ENCODE measurements around the gene C14orf39. TPM values are rescaled to one million over a fixed set of nuclear protein-coding genes. Genes with fewer than 3 reads are reported as not detected.
"Not testable (repeated sequence)": the region's sequence is repeated elsewhere in the genome, so short reads cannot be mapped to it uniquely, and the experiment has no call there.

Gene C14orf39
- total RNA-seq, 1 donor, result 0.72 TPM

GRCh38 chr14:60482743-60483142 is 3.1 kb downstream of the C14orf39 start:
- no peak for DNase-seq (ENCODE audit: insufficient read length, low spot score, missing footprints)
- H3K36me3 ChIP-seq (ENCODE audit: insufficient read depth, low read length), result no peaks in the 10 kb centered on the region
- no peak overlapping the region for H3K27ac ChIP-seq (ENCODE audit: low read depth, low read length)
- H3K9me3 ChIP-seq (ENCODE audit: low read depth, low read length), result no peaks in the 10 kb centered on the region
- TF ChIP-seq CTCF (IDR thresholded peaks at IDR 0.05; ENCODE audit: extremely low read depth, low read depth, low read length), result no peak
- no peak overlapping the region for H2AFZ ChIP-seq (ENCODE audit: low read length)
- H3K4me1 ChIP-seq (ENCODE audit: insufficient read depth, low read length), result peaks cover 3% of the 10 kb centered on the region
- H3K4me2 ChIP-seq (ENCODE audit: insufficient read depth, low read length), result no peak overlapping the region
- no peak overlapping the region for H3K4me3 ChIP-seq (ENCODE audit: insufficient read depth, low read length)
- H4K20me1 ChIP-seq (ENCODE audit: insufficient read depth, low read length), result no peaks in the 10 kb centered on the region
- H3K27me3 ChIP-seq (ENCODE audit: insufficient read depth, low read length), result peaks cover 32% of the 10 kb centered on the region
- H3K79me2 ChIP-seq (ENCODE audit: insufficient read depth, low read length), result no peaks in the 10 kb centered on the region

GRCh38 chr14:60480248-60480647 is 5.6 kb downstream of the C14orf39 start:
- H3K4me1 ChIP-seq (ENCODE audit: insufficient read depth, low read length); H2AFZ ChIP-seq (ENCODE audit: low read length); H3K4me2 ChIP-seq (ENCODE audit: insufficient read depth, low read length); H3K27me3 ChIP-seq (ENCODE audit: insufficient read depth, low read length); H3K27ac ChIP-seq (ENCODE audit: low read depth, low read length); H3K79me2 ChIP-seq (ENCODE audit: insufficient read depth, low read length); DNase-seq (ENCODE audit: insufficient read length, low spot score, missing footprints); H4K20me1 ChIP-seq (ENCODE audit: insufficient read depth, low read length); H3K9me3 ChIP-seq (ENCODE audit: low read depth, low read length); H3K4me3 ChIP-seq (ENCODE audit: insufficient read depth, low read length); H3K36me3 ChIP-seq (ENCODE audit: insufficient read depth, low read length): not testable (repeated sequence)

- no peaks in the 10 kb centered on the region for H4K20me1 ChIP-seq (ENCODE audit: insufficient read depth, low read length)
- H3K27ac ChIP-seq (ENCODE audit: low read depth, low read length), result no peak overlapping the region
- H3K4me1 ChIP-seq (ENCODE audit: insufficient read depth, low read length), result no peaks in the 10 kb centered on the region
- H3K4me3 ChIP-seq (ENCODE audit: insufficient read depth, low read length), result no peak overlapping the region
- no peak overlapping the region for H3K4me2 ChIP-seq (ENCODE audit: insufficient read depth, low read length)
- H2AFZ ChIP-seq (ENCODE audit: low read length), result no peak overlapping the region
- no peaks in the 10 kb centered on the region for H3K79me2 ChIP-seq (ENCODE audit: insufficient read depth, low read length)
- H3K9me3 ChIP-seq (ENCODE audit: low read depth, low read length), result no peaks in the 10 kb centered on the region
- no peak for DNase-seq (ENCODE audit: insufficient read length, low spot score, missing footprints)
- H3K27me3 ChIP-seq (ENCODE audit: insufficient read depth, low read length), result no peaks in the 10 kb centered on the region
- TF ChIP-seq CTCF (IDR thresholded peaks at IDR 0.05; ENCODE audit: extremely low read depth, low read depth, low read length), result no peak
- no peaks in the 10 kb centered on the region for H3K36me3 ChIP-seq (ENCODE audit: insufficient read depth, low read length)
Measured at GRCh38 chr14:60455875-60456274, 30.0 kb downstream of the C14orf39 start.

- Histone ChIP-seq H3K4me1 (ENCODE audit: insufficient read depth, low read length) (no peaks in the 10 kb centered on the region), H3K27ac (ENCODE audit: low read depth, low read length) (no peak overlapping the region), H2AFZ (ENCODE audit: low read length) (no peak overlapping the region), H3K4me2 (ENCODE audit: insufficient read depth, low read length) (no peak overlapping the region), H3K36me3 (ENCODE audit: insufficient read depth, low read length) (no peaks in the 10 kb centered on the region), H3K27me3 (ENCODE audit: insufficient read depth, low read length) (no peaks in the 10 kb centered on the region), H4K20me1 (ENCODE audit: insufficient read depth, low read length) (no peaks in the 10 kb centered on the region), H3K4me3 (ENCODE audit: insufficient read depth, low read length) (no peak overlapping the region), H3K79me2 (ENCODE audit: insufficient read depth, low read length) (no peaks in the 10 kb centered on the region), H3K9me3 (ENCODE audit: low read depth, low read length) (no peaks in the 10 kb centered on the region)
- no peak for TF ChIP-seq CTCF (IDR thresholded peaks at IDR 0.05; ENCODE audit: extremely low read depth, low read depth, low read length)
- no peak for DNase-seq (ENCODE audit: insufficient read length, low spot score, missing footprints)
Measured at GRCh38 chr14:60430276-60430675, 55.6 kb downstream of the C14orf39 start.
